CD4-positive, alpha-beta T cell treated with Interleukin-6 for 4 hours (primary cell): ENCODE results near the gene STARD10.
"Not testable (repeated sequence)": the region's sequence is repeated elsewhere in the genome, so short reads cannot be mapped to it uniquely, and the experiment has no call there.

ENCODE experiments used
- DNase-seq: peaks from one replicate; pipeline ENCODE4 v3.0.0-alpha.2; 2020; ENCODE audit warnings: mixed read lengths

STARD10 gene

DNA sequence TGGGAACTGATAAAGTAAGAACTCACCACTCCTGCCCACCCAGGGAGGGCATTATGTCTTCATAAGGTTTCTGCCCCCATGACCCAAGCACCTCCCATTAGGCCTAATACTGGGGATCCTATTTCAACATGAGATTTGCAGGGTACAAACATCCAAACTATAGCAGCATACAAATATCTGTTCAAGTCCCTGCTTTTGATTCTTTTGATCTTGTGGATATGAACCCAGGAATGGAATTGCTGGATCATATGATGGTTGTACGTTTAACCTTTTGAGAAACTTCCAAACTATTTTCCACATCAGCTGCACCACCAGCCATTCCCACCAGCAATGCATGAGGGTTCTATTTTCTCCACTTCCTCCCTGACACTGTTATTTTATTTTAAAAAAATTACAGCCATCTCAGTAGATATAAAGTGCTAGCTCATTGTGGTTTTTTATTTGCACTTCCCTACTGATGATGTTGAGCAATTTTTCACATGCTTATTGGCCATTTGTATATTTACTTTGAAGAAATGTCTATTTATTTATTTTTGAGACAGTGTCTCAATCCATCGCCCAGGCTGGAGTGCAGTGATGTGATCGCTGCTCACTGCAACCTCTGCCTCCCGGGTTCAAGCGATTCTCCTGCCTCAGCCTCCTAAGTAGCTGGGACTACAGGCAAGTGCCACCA is 13.3 kb upstream of the STARD10 start:
- DNase-seq, result no peak

DNA sequence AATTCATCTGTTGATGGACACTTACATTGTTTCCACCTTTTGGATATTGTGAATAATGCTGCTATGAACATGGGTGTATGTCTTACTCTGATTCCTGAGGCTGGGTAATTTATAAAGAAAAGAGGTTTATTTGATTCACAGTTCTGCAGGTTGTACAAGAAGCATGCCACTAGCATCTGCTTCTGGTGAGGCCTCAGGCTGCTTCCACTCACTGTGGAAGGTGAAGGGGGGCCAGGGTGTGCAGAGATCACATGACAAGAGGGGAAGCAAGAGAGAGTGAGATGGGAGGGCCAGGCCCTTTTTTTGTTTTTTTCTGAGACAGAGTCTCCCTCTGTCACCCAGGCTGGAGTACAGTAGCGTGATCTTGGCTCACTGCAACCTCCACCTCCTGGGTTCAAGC is 12.5 kb upstream of the STARD10 start:
- not testable (repeated sequence) for DNase-seq

DNA sequence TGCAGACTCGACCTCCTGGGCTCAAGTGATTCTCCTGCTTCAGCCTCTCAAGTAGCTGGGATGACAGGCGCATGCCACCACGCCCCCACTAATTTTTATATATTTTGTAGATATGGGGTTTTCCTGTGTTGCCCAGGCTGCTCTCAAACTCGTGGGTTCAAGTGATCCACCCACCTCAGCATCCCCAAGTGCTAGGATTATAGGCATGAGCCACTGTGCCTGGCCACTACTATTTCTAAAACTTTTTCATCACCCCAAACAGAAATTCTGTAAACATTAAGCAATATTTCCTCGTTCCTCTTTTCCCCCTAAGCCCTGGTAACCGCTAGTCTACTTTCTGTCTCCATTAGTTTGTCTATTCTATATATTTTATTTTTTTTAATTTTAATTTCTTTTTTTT is 11.4 kb upstream of the STARD10 start:
- no peak for DNase-seq

DNA sequence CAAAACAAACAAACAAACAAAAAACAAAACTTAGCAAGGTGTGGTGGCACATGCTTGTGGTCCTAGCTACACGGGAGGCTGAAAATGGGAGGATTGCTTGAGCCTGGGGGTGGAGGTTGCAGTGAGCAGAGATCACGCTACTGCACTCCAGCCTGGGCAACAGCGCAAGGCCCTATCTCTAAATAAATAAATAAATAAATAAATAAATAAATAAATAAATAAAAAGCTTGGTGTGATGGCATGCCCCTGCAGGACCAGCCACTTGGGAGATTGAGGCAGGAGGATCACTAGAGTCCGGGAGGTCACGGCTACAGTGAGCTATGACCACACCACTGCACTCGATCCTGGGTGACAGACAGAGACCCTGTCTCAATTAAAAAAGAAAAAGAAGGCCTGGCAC is 9.0 kb upstream of the STARD10 start:
- no peak for DNase-seq

DNA sequence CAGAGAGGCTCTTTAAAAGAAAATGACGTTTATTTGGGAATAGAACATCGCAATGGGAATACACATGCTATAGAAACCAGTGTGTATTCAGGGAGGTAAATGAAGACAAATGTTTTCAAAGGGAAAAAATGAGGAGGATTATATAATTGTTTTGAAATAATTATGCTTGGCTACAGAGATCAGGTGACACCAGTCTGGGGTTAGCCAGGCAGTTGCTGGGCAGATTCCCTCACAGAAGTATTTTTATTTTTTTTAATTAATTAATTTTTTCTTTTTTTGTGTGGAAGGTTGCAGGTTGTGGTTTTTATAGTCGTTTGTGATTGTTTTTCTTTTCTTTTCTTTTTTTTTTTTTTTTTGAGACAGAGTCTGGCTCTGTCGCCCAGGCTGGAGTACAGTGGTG is 5.6 kb upstream of the STARD10 start:
- no peak for DNase-seq

DNA sequence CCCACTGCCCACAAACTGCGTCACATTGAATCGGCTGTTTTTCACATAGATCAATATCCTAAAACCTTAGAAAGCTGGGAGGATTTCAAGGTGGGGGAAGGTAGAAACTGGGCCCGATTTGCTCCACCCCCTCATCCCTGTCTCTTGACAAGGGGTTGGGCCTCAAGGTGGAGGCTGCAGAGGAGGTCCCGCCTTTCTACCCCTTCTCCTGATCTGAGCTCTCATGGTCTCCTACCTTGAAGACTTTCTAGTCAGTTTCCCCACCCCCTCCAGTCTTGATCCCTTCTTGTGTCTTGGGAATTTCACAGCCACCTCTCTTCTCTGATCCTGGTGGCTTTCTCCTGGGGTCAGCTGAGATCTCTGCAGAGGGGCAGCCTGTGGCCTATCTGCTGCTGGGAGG is 4.5 kb upstream of the STARD10 start:
- DNase-seq, result no peak

DNA sequence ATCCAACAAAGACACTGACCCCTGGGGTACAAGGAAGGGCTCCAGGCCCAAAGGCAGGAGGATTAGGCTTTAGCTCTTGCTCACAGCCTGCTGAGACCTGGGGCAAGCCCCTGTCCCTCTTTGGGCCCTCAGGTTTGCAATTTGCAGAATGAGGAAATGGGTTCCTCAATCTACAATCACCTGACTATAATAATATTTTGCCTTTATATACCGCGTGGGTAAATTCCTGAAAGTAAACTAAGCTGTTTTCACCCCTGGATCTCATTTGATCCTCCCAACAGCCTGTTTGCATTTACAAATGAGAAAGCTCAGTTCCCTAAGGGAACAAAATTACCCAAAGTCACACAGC is 797 bp downstream of the STARD10 start:
- no peak for DNase-seq

DNA sequence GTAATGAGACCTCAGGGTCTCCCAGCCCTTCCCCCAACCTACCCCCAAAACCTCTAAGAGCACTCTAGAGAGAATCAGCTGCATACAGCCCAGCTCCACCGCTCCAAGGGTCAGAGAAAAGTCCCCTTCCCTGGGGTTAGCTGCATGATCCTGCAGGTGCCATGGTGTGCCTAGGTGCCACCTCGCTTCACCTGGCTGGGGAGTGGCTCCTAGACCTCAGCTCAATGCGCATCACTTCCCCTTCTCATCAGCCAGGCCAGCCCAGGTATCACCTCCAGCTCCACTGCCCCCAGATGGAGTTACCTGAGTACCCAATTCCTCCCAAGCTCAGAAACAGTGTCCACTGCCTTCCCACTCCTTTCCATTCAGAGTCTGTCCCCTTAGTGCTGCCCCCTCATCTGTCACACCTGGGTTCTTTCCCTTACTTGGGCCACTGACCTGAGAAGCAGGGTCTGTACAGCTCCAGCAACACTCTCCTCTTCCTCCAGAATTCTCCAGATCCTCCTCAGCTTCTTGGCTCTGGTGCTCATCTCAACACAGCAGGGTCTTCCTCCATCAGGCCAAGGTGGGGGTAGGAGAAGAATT is 1.3 kb downstream of the STARD10 start:
- no peak for DNase-seq

DNA sequence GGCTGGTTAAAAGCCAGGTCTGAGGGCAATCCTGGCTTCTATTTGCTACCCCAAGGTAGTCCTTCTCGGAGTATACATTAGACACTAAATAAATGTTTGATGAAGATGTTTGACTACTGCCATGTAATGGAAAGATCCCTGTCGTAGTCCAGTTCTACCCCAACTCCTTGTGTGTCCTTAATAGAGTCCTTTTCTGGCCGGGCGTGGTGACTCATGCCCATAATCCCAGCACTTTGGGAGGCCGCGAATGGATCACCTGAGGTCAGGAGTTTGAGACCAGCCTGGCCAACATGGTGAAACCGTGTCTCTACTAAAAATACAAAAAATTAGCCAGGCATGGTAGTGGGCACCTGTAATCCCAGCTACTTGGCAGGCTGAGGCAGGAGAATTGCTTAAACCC is 2.6 kb downstream of the STARD10 start:
- DNase-seq, result not testable (repeated sequence)

DNA sequence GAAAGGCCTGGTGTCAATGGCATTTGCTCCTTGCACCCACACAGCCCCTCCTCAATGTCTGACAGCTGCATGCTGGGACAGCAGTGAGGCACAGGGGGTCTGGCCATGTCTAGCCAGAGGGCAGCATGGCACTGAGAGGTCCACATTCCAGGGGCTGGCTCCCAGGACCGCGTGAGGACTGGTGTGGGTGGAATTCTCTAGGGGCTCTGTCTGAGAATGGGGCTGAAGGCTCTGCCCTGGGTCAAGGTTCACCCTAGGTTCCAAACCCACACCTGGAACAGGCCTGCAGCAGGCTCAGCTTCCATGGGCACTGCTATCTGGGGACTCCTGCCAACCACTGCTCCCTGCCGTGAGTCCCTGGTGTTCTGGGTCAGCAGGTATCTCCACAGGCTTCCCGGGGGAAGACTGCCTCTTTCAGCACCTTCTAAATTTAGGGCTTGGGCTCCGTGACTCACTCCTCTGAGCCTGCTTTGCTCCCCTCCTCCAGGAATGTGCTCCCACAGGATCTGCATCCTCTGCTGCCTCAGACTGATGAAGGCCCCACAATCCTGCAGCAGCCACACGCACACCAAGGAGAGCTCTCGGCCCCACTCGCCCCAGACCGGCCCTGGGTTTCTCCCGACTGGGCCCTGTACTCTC is 4.2 kb downstream of the STARD10 start:
- DNase-seq, result no peak

DNA sequence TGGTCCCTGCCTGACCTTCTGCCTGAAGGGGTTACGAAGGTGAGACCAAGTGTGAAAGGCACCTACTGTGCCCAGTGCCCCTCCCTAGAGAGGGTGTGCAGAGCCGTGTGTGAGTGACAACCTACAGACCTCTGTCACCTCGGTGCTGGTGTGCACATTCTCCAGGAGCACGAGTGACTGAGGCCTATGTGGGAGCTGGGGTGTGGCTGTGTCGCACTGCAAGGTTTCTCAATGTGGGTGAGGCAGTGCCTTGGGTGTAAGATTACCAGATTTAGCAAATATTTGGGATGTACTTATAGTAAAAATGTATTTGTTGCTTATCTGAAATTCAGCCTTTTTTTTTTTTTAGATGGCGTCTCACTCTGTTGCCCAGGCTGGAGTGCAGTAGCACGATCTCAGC is 5.6 kb downstream of the STARD10 start:
- DNase-seq, result no peak

DNA sequence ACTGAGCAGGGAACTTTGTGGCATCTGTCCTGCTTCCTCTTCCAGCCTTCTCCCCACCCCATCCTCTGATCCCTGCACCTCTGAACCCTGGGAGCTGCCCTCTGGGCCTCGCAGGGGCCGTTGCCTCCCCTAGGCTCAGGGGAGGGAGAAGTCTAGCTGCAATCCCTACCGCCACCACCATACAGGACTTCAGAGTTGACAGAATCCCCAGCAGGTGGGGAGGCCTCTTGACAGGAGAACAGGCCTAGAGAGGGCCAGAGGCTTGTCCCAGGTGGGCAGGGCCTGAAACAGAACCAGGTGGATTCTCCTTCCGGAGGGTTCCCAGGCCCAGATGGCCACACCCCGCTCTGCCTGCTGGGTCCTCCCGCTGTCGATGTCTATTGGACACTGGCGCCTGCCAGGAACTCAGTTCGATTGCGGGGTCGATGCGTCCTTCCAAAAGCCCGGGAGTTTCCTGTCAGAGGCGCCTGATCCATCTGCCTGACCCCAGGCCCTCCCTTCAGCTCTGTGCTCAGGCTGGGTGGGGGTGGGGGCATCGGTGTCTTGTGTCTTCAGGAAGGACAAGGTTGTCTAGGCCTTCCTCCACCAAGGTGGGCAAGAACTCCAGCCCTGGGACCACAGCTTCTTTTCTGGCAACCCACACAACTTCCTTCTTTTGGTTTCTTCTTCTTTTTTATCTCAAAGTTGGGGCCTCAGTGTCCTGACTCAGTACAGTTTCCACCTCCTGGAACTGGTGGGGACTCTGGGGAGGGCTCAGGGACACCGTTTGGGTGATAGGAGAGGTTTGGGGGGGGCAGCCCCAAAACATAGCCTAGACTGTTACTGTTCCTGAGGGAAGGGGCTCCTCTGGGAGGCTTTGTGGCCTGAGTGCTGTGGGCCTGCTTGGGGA is 6.4 kb downstream of the STARD10 start:
- DNase-seq, result no peak

DNA sequence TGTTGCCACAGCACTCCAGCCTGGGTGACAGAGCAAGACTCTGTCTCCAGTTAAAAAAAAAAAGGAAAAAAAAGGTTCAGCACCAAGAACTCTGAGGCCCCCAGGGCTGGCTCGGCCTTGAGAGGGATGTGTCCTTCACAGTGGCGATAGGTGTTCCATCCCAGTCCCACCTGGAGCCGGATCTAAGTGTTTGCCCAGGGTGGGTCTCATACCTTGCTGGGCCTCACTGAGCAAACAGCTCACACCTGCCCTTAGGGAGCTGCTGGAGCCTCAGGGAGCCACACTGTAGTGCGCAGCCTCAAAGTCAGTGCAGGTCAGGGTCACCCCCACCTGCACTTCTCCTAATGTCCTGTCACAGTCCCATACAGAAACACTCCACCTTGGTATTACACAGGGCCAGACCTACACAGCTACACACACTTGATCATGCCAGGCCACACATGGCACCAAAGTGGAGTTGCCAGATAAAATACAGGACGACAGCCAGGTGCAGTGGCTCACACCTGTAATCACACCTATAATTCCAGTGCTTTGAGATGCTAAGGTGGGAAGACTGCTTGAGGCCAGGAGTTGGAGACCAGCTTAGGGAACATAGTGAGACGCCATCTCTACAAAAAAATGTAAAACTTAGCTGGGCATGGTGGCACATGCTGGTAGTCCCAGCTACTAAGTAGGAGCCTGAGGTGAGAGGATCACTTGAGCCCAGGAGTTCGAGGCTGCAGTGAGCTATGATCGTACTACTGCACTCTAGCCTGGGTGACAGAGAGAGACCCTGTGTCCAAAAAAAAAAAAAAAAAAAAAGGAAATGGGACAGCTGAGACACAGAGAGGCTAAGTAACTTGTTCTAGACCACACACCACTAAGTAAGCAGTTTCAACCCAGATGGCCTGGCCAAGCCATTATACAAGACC is 7.3 kb downstream of the STARD10 start:
- DNase-seq, result no peak

DNA sequence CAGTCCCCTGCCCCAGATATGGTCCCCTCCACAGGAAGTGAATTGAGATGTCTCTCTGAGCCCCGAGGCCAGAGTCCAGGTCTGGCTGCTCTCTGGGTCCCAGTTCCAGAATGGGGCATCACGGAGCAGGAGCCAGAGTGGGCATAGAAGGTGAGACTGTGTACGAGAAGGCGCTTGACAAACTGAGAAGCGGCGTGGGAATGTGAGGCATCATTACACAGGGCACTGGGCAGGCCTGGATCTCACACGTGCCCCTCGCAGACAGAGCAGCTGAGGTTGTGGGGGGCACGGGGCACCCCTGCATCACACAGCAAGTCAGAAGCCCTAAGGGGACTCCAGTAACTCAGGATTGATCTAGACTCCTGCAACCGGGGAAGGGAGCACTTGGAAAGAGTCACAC is 9.2 kb downstream of the STARD10 start:
- no peak for DNase-seq

DNA sequence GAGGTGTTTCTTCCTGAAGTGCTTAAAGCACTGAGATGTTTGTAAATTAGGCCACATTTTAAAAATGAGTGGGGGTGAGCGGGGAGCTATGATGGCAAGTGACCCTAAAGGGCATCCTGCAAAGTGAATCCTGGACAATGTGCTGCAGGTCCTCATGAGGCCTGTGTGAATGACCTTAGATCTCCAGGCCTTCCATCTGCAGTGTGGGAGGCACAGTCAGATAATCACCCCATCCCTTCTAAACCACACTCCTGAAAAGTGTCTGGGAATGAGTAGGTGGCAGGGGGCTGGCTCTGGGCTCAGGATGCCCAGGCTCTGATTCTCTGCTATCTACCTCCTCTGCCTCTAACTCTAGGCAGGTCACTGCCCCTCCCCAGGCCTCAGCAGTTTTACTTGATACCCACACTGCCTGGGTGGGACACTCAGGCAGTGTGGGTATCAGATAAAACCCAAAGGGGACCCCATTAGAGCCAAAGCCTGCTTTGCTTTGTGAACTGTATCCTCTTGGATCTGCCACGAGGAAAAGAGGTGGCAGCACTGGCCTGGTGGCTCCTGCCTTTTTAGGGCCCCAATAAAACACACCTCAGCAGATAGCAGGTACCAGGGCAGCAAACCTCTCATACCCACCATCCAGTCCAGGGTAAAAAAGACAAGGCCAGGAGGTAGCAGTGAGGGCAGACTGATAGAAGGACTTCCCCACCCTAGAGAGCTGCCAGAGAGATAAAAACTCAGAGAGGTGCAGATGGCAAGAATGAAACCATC is 10.5 kb downstream of the STARD10 start:
- no peak for DNase-seq

DNA sequence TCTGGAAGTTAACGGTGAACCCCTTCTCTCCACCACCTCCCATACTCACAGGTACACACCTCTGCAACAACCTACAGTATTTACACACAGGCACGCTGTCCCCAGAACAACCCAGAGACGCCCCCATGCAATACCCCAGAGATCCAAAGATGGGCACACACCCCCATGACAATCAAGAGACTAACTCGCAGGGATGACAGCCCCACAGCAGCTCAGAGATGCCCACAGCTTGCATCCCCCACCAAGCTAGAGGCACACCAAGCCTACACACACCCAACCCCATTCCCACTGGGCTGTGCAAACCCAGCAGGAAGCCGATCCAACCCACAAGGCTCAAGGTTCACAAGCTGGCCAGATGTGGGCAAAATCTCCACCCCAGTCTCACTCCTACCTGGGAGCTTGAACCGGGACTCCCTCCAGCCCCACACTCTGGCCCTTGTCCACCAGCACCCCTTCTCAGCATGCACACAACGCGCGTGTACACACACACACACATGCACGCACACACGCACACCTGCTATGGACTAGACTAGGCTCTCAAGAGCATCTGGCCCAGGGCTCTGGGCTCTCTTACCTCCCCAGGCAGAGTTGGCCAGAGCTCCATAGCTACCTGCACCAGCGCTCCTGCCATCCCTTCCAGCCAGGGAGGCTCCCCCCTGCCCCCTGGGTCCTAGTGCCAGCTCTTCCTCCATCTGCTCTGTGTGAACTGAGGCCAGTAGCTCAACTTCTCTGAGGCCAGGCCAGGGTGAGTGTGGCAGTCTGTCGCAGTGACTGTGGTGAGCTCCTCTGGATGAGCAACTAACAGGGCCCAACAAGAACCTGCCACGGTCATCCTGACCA is 11.5 kb downstream of the STARD10 start:
- no peak for DNase-seq

DNA sequence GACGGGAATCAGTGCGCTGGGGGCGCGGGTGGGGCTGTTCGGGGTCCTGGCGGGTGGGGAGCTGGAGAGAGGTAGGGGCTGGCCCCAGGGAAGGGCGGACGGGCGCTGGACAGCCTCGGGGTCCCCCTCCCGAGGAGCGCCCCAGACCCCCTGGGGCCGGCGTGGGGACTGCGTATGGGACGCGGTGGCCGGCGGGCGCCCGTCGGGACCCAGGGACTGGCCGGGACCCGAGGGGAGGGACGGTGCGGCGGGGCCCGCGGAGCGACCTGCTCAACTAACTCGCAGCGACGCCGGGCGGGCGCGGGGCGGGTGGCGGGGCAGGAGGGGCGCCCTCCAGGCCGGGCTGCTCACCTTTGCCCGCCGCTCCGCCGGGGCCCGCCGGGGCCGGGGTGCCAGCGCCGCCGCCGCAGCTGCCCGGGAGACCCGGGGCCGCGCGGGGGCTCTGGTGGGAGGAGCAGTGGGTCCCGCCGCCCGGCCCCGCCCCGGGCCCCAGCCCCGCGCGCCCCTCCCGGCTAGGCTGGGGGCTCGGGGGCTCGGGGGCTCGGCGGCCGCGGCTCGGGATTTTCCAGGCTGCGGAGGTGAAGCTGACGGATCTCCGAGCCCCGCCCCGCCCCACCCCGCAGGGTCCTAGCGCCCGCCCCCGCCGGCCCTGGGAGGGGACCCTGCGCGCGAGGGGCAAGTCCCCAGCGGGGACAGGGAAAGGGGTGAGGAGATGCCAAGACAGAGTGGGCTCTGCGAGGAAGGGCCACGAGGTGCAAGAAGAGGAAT is 12.3 kb downstream of the STARD10 start:
- peak; percentile 74 for DNase-seq

DNA sequence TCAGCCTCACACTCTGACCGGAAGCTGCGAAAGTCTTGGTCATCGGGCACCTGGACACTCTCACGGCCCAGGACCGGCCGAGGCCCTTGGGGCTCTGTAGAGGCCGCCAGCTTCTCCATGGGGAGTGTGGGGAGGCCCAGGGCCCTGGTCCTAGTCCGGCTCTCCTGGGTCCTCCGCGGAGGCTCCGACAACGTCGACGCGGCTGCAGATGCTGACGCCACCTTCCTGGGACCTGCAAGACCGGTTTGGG is 12.9 kb downstream of the STARD10 start:
- no peak for DNase-seq

DNA sequence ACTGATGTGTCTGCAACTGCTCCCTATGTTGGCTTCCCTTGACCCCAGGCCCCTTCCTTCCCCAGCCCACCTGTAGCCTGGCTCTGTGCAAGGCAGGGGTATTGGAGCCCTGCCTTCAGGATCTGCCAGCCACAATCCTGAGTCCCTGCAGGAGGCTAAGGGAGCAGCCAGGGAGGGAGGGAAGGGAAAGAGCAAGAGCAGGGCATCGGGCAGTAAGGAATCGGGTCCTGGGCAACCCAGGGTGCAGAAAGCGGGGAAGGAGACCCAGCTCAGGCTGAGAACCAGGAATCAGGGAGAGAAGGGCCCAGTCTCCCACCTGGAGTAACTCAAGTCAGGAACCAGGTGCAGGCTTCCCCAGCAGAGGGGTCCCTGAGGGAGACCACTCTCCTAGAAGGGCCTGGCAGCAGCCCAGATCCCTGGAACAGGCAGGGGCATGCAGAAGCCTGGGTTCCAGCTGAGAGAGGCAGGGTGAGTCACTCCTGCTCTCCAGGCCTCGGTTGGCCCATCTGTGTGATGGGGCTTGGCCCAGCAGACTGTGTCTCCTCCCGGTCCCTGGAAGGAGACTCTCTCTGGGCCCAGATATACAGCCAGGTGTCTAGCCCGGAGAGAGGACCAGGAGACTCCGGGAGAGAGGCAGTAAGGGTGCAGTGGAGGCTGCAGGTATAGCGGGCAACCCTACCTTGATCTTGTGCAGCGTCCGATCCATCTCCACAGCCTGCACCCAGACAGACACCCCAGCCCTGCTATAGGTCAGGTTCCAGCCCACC is 13.4 kb downstream of the STARD10 start:
- no peak for DNase-seq
